ENCODE measurements around the gene BACH2. TPM values are rescaled to one million over a fixed set of nuclear protein-coding genes. Genes with fewer than 3 reads are reported as not detected.
A peak's percentile ranks its signal among the peaks of the same experiment; 100 is the strongest.
"Not testable (repeated sequence)": the region's sequence is repeated elsewhere in the genome, so short reads cannot be mapped to it uniquely, and the experiment has no call there.

BACH2 gene
- total RNA-seq = 1.5 and 4.3 TPM in 2 replicates

DNA sequence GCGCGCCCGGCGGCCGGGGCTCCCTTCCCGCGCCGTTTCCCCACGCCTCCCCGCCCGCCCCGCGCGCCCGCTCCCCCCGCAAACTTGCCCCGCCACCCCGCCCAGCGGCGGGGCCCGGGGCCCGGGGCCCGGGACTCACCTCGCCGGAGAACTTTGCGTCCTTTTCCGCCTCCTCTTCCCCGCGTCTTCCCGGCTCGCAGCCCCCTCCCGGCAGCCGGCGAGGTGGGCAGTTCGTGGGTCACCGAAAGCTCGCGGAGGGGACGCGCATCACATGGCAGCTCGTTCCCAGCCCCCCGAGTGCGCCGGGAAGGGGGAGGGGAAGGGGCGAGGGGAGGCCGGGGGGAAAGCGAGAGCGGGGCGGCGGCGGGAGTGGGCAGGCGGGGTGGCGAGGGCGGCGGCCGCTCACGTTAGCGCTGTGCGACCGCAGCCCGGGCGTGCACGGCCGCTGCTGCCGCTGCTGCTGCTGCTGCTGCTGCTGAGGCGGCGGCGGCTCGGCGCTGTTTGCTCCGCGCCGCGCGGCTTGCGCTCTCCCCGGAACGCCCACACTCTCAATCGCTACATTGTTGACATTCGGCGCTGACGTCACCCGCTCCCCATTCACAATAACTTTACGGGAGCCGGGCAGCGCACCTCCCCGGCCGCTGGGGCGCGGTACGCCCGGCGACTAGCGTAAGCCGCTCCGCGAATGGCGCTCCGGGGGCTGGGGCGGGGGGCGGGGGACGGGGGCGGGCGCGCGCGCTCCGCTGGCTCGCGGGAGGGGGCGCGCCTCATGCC lies at the start of gene BACH2:
Gene BACH2, minus strand, starts transcription at position 503 of the 774 bp plus-strand sequence. CDS start 287,999 bp downstream, outside the sequence.
- DNase-seq (ENCODE audit: low read depth in 2 of 2) = peak in 1 of 2 donors; percentile 87

DNA sequence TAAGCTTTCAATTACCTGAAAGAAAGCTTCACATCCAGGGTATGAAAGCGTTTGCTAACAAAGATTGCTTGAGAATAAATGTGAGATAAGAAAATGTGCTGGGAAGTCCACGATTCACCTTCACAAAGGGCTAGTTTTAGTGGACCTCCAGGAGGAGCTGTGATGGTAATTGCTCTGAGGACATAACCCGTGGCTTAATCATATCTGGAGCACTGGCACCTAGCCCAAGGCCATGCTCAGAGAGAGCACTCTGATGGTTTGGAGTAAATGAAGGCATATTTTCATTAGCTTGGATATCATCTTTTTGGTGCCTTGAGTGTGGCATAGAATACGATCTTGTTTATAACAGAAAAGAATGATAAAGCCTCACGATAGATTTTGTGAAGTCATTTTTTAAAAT lies 46.9 kb upstream of the BACH2 start:
- DNase-seq (ENCODE audit: low read depth in 2 of 2) = no peak

GRCh38 chr6:90338409-90338808 lies 41.8 kb upstream of the BACH2 start:
- DNase-seq (ENCODE audit: low read depth in 2 of 2) = no peak

- no peak for DNase-seq (ENCODE audit: low read depth in 2 of 2)
Observed at GRCh38 chr6:90336388-90336947, 39.8 kb upstream of the BACH2 start.

- DNase-seq (ENCODE audit: low read depth in 2 of 2) = no peak
Observed at GRCh38 chr6:90333928-90334327, 37.3 kb upstream of the BACH2 start.

- DNase-seq (ENCODE audit: low read depth in 2 of 2) = not testable (repeated sequence)
Observed at GRCh38 chr6:90332978-90333543, 36.4 kb upstream of the BACH2 start.

DNA sequence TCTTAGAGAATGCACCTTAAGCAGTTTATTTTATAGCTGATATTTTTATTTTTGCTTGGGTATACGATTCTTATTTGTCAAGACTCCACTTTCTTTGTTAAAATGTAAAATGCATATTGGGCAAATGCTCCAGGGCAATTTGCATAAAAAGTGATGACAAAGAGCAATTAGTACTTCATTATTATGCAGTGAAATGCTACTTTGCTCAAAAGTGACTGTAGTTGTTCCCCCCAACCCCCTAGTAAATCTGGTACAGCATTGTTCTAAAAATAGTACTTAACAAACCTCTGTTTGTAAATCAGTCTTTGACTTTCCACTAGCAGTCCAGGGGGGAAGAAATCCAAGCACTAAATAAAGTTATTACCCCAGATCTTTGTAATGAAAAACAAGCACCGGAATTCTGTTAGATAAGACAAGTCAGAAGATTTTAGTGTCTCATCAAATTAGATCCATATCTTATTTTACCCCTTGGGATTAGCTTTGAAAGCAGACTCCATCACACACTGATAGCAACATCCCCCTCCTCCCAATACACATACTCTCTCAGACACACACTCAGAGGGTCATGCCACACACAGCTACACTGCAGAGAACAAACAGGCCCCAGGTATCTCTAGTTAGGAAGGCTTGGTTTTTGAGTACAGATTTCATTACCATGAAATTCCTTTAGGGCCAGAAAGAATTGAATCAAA lies 32.9 kb upstream of the BACH2 start:
- no peak for DNase-seq (ENCODE audit: low read depth in 2 of 2)

GRCh38 chr6:90328004-90328403 lies 31.4 kb upstream of the BACH2 start:
- no peak for DNase-seq (ENCODE audit: low read depth in 2 of 2)

- no peak for DNase-seq (ENCODE audit: low read depth in 2 of 2)
Observed at GRCh38 chr6:90326404-90327057, 29.9 kb upstream of the BACH2 start.

DNA sequence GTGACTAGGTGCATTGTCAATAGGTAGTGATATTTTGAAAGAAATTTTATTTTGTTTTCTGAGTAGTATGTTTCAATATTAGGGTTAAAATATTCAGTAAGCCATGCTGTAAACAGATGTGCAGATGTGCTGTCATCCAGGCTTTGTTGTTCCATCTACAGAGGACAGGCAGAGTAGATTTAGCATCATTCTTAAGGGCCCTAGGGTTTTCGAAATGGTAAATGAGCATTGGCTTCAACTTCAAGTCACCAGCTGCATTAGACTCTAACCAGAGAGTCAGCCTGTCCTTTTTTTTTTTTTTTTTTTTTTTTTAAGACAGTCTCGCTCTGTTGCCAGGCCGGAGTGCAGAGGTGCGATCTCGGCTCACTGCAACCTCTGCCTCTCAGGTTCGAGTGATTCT lies 27.1 kb upstream of the BACH2 start:
- no peak for DNase-seq (ENCODE audit: low read depth in 2 of 2)

DNA sequence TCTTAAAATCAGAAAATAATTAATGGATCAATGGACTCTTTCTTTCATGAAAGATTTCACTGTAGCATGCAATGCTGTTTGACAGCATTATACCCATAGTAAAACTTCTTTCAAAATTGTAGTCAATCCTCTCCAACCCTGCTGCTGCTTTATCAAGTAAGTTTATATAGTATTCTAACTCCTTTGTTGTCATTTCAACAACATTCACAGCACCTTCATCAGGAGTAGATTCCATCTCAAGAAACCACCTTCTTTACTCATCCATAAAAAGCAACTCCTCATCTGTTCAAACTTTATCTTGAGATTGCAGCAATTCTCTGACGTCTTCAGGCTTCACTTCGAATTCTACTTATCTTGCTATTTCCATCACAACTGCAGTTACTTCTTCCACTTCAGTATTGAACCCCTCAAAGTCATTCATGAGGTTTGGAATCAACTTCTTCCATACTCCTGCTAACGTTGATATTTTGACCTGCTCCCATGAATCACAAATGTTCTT lies 26.4 kb upstream of the BACH2 start:
- DNase-seq (ENCODE audit: low read depth in 2 of 2) = no peak

DNA sequence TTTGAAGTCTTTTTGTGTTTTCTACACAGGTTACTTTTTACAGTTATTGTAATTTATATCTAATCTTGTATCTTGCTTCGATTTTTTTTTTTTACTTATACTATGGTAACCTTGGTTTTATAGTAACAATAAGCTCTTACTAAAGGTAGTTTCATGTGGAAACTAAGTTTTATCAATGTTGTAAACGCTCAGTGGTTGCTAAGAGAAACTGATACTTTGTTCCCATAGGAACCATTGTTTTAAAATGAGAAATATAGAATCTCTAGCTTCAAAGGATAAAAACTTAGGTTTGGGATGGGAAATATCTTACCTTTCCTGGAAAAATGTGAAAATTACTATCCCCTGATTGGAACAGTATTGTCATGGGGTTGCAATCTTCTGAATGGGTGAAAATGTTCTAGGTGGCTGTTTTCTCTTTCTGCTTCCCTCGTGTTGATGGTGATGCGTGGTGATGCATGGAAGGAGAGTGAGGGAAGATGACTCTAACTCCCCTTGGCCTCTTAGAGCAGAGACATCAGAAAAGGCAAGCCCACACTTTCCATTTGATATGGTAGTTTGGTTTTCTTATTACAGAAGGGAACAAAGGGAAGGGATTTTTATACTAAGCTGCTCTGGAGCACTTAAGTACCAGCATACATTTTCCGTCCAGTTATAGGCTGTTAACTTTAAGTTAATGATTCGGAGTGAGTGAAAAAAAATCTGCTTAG lies 23.5 kb upstream of the BACH2 start:
- DNase-seq (ENCODE audit: low read depth in 2 of 2) = no peak

- no peak for DNase-seq (ENCODE audit: low read depth in 2 of 2)
Observed at GRCh38 chr6:90319044-90319443, 22.4 kb upstream of the BACH2 start.

- DNase-seq (ENCODE audit: low read depth in 2 of 2) = no peak
Observed at GRCh38 chr6:90315986-90316385, 19.3 kb upstream of the BACH2 start.

DNA sequence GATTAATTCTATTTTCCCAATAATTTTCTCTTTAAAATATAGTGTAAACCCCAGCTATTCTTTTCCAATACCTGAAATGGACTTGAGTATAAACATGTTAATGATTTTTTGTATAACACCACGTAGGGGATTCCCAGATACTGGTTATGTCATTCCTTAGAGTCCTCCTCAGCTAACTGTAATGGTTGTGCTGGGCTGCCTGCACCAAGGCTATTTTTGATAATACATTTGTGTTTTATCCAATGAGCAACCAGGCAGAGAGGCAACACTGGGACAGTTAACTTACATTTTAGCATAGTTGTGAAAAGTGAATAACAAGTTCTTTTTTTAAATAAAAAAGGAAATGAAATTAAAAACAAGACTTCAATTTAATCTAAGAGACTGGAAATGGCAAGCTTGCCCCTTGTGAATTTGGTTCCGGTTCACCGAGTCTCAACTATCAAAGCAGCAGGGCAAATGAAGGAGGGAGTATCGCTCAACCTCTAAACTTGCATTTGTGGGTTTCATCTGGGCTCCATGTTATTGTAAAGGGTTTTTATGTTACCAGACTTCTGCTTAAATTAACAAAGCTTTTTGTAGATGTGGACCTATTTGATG lies 18.8 kb upstream of the BACH2 start:
- no peak for DNase-seq (ENCODE audit: low read depth in 2 of 2)

GRCh38 chr6:90314514-90314913 lies 17.9 kb upstream of the BACH2 start:
- no peak for DNase-seq (ENCODE audit: low read depth in 2 of 2)

GRCh38 chr6:90311569-90311968 lies 14.9 kb upstream of the BACH2 start:
- DNase-seq (ENCODE audit: low read depth in 2 of 2) = no peak

GRCh38 chr6:90305800-90306448 lies 9.3 kb upstream of the BACH2 start:
- DNase-seq (ENCODE audit: low read depth in 2 of 2) = no peak

GRCh38 chr6:90304308-90304707 lies 7.7 kb upstream of the BACH2 start:
- DNase-seq (ENCODE audit: low read depth in 2 of 2) = no peak

GRCh38 chr6:90303039-90303438 lies 6.4 kb upstream of the BACH2 start:
- DNase-seq (ENCODE audit: low read depth in 2 of 2) = no peak
